ENCODE measurements around the gene MPHOSPH8.
"Not testable (repeated sequence)": the region's sequence is repeated elsewhere in the genome, so short reads cannot be mapped to it uniquely, and the experiment has no call there.

MPHOSPH8 gene

GRCh38 chr13:19632915-19633478, 462 bp upstream of the MPHOSPH8 start:
- DNase-seq: no peak

GRCh38 chr13:19634256-19634740, 839 bp downstream of the MPHOSPH8 start:
- no peak for DNase-seq

DNA sequence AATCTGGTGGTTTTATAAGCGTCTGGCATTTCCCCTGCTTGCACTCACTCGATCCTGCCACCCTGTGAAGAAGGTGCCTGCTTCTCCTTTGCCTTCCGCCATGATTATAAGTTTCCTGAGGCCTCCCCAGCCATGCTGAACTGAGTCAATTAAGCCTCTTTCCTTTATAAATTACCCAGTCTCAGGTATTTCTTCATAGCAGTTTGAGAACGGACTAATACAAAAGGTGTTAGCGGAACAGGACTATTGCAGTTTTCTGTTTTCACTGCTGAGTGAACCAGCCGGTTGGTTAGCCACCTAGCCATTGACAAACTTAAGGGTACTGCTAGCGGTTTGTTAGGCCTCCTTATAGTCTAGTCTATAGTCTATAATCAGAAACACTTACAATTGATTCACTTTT, 2.5 kb downstream of the MPHOSPH8 start:
- DNase-seq: not testable (repeated sequence)

GRCh38 chr13:19643652-19644051, 10.2 kb downstream of the MPHOSPH8 start:
- no peak for DNase-seq

GRCh38 chr13:19645000-19645399, 11.5 kb downstream of the MPHOSPH8 start:
- DNase-seq: no peak

- DNase-seq: no peak
Measured at GRCh38 chr13:19646063-19646462, 12.6 kb downstream of the MPHOSPH8 start.

GRCh38 chr13:19650742-19651141, 17.3 kb downstream of the MPHOSPH8 start:
- no peak for DNase-seq

DNA sequence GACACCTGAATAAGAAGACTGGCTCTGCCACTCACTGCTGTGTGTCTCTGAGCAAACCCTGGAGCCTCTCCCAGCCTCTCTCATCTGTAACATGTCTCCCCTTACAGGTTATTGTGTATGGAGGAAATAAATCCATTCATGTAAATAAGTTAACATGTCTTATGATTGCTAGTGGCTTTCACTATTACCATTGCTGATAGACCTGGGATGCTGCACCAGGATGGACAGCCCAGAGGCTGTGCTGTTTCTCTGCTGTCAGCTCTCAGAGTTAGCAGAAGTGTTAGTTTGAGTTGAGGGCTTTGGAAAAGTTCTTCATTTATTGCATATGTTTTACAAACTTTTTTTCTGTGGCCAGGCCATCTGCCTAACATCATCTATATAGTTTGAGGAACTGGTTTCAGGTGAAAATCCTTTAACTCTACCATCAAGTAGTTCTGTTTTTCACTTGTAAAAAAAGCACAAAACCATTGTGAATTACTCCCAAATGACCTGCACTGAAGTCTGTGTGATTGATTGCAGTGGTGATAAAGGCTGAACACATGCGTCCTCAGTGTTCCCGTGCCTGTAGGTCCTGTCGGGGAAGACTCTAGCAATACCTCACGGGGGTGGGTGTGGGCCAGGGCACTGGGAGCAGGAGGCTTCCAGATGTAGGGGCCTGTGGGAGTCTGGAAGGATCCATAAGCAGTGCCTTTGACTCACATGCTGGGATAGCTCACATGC, 24.6 kb downstream of the MPHOSPH8 start:
- no peak for DNase-seq

- no peak for DNase-seq
Measured at GRCh38 chr13:19658831-19659230, 25.4 kb downstream of the MPHOSPH8 start.

DNA sequence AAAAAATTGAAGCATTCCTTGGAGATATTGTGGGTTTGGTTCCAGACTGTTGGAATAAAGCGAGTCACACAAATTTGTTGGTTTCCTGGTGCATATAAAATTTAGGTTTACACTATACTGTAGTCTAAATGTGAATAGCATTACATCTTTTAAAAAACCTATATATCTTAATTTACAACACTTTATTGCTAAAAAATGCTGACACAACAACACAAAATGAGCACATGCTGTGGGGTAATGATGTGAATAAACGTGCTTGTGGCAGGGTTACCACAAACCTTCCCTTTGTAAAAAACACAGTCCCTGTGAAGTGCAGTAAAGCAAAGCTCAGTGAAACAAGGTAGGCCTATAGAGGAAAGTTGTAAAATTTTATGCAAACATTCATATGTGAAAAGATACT, 27.7 kb downstream of the MPHOSPH8 start:
- DNase-seq: no peak

DNA sequence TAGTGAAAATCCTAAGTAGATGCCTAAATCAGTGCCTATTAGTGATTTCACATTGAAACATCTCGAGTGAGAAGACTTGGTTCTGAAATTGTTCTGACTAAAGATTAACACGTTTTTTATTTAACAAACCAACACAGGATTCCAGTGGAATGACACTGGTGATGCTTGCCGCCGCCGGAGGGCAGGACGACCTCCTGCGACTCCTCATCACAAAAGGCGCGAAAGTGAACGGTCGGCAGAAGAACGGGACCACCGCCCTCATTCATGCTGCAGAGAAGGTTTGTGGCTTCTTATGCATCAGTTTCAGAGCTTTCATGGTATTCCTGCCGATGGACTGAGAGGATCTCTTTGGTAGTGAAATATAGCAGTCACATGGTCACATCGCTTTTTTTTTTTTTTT, 28.1 kb downstream of the MPHOSPH8 start:
- DNase-seq: no peak

- DNase-seq: no peak
Measured at GRCh38 chr13:19663416-19663979, 30.0 kb downstream of the MPHOSPH8 start.

- DNase-seq: no peak
Measured at GRCh38 chr13:19664481-19665230, 31.2 kb downstream of the MPHOSPH8 start.

- DNase-seq: no peak
Measured at GRCh38 chr13:19665427-19665859, 32.0 kb downstream of the MPHOSPH8 start.

DNA sequence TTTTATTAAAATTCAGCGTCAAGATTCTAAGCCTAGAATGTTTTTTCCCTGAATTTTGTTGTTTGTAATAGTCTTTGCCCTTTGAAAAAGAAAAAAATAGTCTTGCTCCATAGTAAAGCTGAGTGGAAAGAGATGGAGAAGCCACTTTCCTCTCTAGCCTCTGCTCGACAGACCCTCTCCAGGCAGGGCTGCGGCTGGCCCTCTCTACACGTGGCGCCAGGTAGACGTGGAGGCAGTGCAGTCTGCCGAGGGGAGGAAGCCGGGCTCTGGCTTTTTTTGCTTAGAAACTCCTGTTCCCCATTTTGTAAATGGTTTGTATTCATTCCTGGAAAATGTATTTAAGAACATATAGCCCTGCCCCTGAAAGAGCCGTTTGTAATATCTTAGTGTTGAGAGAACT, 35.3 kb downstream of the MPHOSPH8 start:
- no peak for DNase-seq

GRCh38 chr13:19670147-19670546, 36.7 kb downstream of the MPHOSPH8 start:
- DNase-seq: no peak

DNA sequence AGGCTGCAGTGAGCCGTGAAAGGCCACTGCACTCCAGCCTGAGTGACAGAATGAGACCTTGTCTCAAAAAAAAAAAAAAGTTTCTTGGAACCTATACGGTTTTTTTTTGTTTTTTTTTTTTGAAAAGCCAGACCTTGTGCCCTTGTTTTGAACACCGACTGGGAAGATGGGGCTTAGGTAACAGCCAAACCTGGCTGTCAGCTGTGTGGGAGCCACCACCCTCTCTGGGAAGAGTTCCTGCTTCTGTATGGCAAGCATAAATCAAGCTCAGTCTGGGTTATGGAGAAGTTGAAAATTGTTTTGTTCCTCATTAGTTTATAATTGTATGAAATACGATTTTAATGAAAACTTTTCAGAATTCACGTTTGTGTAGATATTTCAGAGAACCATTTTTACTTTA, 39.5 kb downstream of the MPHOSPH8 start:
- DNase-seq: no peak

GRCh38 chr13:19673473-19674430, 40.3 kb downstream of the MPHOSPH8 start:
- DNase-seq: no peak

- no peak for DNase-seq
Measured at GRCh38 chr13:19674898-19675297, 41.4 kb downstream of the MPHOSPH8 start.

GRCh38 chr13:19676168-19676567, 42.7 kb downstream of the MPHOSPH8 start:
- DNase-seq: no peak

GRCh38 chr13:19680751-19681150, 47.3 kb downstream of the MPHOSPH8 start:
- DNase-seq: no peak

DNA sequence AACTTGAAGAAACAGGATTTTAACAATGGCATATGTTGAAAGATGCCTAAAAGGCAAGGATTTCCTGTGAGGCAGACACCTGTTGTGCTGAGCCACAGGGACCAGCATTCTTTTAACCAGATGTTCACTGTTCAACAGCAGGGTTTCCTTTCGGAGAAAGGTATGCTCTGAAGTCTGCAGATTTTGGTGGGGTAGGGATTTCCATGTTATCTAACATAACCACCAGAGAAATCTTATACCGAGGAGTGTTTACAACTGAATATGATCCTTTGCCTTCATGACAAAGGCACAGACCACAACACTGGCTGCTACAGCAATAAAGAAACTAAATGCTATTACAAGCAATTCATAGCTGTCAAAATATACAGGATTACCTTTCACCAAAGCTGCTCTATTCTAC, 48.1 kb downstream of the MPHOSPH8 start:
- DNase-seq: no peak
